HG03108 (cell line): ENCODE results near the gene RABEPK.
"Not testable (repeated sequence)": the region's sequence is repeated elsewhere in the genome, so short reads cannot be mapped to it uniquely, and the experiment has no call there.

ENCODE experiments used
- ATAC-seq: cut with Tn5 transposase; IDR thresholded peaks from one replicate; pipeline ENCODE4 v1.9.1; 2021; ENCODE audit warnings: moderate library complexity; ENCODE audit not compliant: unreplicated experiment

The RABEPK gene

GRCh38 chr9:125241863-125242739 is 41.8 kb downstream of the RABEPK start:
- peak; percentile 9 for ATAC-seq

DNA sequence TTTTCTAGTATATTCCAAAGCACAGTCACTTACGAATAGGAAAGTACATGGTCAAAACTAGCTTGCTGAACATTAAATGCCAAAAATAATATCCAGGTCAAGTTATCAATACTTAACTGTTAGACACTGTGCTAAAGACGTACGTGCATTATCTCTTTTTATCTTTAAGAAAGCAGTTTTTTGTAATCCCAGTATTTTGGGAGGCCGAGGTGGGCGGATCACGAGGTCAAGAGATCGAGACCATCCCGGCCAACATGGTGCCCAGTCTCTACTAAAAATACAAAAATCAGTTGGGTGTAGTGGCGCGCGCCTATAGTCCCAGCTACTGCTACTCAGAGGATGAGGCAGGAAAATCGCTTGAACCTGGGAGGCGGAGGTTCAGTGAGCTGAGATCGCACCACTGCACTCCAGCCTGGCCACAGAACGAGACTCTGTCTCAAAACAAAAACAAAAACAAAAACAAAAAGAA is 43.5 kb downstream of the RABEPK start:
- no peak for ATAC-seq

- no peak for ATAC-seq
Measured at GRCh38 chr9:125246261-125246667, 45.9 kb downstream of the RABEPK start.

DNA sequence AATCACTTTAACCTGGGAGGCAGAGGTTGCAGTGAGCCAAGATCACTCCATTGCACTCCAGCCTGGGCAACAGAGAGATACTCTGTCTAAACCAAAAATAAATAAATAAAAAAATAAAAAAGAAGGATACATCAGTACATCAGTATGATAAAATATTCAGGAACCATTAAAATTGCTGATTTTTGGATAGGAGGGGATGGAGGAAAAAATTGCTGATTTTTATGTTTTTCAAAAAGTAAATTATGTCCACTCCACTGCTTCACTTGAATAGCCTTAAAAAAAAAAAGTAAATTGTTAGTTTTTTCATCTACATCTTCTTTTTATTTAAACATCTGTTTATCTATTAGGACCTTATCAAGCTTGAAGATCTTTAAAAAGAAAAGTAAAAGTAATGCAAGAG is 53.9 kb downstream of the RABEPK start:
- no peak for ATAC-seq

- no peak for ATAC-seq
Measured at GRCh38 chr9:125255781-125256391, 55.5 kb downstream of the RABEPK start.

DNA sequence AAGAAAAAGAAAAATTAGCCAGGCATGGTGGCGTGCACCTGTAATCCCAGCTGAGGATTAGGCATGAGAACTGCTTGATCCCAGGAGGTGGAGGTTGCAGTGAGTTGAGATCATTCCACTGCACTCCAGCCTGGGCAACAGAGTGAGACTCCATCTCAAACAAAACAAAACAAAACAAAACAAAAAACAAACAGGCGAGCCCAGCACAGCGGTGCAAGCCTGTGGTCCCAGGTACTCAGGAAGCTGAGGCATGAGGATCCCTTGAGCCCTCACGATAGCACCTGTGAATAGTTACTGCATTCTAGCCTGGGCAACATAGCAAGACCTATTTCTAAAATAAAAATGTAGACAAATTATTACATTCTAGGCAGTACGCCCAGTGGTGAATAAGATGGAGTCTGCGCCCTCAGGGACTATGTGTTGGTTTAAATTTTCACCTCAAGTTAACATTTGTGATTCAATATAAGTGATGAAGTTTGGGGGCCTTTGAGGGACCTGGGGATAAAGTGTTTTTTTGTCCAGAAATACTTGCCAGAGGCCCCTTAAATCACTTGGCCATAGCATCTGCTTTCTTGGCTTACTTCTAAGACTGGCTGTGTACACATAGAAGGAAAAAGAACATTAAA is 57.9 kb downstream of the RABEPK start:
- no peak for ATAC-seq

- no peak for ATAC-seq
Measured at GRCh38 chr9:125258832-125259534, 58.6 kb downstream of the RABEPK start.

DNA sequence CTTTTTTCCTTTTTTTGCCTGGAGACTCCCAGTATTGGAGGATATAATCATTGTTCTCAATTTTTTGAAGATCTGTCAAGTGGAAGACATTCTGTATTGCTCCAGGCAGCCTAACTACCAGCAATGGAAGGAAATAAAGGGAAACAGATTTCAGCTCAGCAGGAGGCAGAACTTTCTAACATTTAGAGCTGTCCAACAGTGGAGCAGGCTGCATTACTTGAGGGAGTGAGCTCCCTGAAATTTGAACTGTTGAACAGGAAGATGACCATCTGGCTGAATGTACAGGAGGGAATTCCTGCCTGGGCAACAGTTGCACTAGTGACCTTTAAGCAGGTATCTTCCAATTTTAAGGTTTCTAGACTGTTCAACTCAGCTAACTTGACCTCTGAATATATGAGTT is 60.2 kb downstream of the RABEPK start:
- no peak for ATAC-seq

- peak; percentile 96 for ATAC-seq
Measured at GRCh38 chr9:125261501-125262293, 61.4 kb downstream of the RABEPK start, which contains the start of gene GAPVD1. TSS of gene GAPVD1 (plus strand) at chr9:125261826. CDS start at chr9:125298922, 37,096 bp downstream.

DNA sequence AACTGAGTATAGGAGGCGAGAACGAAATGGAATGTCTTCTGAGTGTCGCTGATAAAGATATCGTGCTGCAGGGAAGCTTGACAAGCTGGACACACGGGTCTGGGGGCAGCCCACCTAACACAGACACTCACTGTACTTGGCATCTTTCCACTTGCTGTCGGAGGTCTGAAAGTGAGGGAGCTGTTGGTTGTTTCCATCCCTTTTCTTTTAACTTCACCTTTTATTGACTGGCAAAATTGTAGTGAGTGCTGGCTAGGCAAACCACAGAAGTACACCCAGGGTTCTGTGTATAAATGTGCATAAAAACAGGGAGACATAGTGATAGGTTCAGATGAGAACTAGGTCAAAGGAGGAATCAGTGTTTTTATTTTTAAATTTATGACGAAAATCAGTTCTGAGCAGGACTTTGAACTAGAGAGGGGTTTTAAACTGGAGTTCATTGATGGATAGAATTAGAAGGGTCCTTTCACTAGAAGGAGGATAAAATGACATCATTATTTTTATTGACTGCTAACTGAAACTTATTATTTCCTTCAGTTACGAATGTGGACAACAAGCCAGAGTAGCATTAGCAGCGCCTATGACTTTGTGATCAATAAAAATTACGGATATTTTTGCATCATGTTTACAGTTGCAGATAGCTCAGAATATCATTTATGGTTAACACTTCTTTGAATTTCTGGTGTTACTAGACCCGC is 62.1 kb downstream of the RABEPK start:
- ATAC-seq: peak; percentile 2

DNA sequence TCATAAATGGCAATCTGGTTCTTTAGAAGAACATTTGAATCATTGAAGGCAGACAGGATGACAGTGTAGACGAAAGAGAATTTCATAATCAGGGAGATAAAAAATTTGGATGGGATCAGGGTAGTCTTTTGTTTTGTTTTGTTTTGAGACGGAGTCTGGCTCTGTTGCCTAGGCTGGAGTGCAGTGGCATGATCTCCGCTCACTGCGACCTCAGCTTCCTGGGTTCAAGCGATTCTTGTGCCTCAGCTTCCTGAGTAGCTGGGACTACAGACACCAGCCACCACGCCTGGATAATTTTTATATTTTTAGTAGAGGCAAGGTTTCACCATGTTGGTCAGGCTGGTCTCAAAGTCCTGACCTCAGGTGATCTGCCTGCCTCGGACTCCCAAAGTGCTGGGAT is 63.7 kb downstream of the RABEPK start:
- ATAC-seq: not testable (repeated sequence)

- ATAC-seq: no peak
Measured at GRCh38 chr9:125268394-125269013, 68.2 kb downstream of the RABEPK start.

DNA sequence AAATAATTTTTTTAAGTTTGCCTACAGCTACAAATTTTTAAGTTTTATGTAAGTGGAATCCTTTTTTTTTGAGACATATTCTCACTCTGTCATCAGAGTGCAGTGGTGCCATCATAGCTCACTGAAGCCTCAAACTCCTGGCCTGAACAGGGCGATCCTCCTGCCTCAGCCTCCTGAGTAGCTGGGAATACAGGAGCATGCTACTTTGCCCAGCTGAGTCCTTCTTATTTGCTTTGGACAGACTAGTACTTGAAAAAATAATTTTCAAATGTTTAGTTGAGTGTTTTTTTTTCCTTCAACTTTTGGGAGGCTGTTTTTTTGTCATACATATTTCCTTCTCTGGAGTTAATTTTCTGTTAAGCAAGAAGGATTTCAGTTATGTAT is 68.7 kb downstream of the RABEPK start:
- ATAC-seq: no peak

- no peak for ATAC-seq
Measured at GRCh38 chr9:125271081-125271480, 70.7 kb downstream of the RABEPK start.

- no peak for ATAC-seq
Measured at GRCh38 chr9:125272697-125273096, 72.4 kb downstream of the RABEPK start.

GRCh38 chr9:125276771-125277170 is 76.4 kb downstream of the RABEPK start:
- no peak for ATAC-seq

GRCh38 chr9:125277411-125277810 is 77.1 kb downstream of the RABEPK start:
- ATAC-seq: no peak

DNA sequence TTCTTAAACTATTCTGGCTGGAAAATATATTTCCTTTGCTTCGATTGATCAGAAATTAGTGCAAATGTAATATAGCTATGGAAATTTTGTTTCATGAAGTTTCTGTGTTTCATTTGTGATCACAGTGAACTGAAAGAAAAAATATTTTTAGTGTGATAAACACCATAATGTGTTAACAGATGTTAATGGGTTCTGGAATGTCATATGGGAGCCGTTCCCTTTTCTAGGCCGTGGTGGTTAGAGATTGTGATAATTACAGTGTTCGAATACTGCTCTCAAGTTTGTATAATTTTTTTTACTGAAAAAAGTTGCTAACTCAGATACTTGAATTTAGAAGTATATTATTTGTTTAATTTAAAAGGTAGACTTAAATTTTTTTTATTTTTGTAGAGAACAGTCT is 80.6 kb downstream of the RABEPK start:
- no peak for ATAC-seq
